ENCODE data around the gene CASP12.

DNA sequence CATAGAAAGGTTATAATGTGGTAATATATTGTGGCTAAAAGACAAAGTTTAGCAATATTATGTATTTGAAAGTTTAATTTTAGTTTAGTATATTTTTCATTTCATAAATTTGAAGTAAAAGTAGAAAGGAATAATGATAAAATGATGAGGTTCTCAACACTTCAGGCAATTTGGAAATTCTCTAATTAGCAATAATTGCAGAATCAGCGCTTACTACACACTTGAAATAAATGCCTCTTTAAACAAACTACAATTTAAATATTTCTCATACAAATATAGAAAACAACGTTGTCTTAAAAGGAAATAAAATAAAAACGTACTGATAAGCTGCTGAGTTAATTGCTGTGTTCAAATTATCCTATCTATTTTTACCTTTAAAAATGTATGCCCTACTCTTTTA, 25.9 kb downstream of the CASP12 start:
- no peak for TF ChIP-seq CEBPB (IDR thresholded peaks at IDR 0.05)
- TF ChIP-seq USF2 (IDR thresholded peaks at IDR 0.05) = no peak
- no peak for TF ChIP-seq KDM1A (IDR thresholded peaks at IDR 0.05; ENCODE audit: low read depth)
- TF ChIP-seq, protein P1, sequence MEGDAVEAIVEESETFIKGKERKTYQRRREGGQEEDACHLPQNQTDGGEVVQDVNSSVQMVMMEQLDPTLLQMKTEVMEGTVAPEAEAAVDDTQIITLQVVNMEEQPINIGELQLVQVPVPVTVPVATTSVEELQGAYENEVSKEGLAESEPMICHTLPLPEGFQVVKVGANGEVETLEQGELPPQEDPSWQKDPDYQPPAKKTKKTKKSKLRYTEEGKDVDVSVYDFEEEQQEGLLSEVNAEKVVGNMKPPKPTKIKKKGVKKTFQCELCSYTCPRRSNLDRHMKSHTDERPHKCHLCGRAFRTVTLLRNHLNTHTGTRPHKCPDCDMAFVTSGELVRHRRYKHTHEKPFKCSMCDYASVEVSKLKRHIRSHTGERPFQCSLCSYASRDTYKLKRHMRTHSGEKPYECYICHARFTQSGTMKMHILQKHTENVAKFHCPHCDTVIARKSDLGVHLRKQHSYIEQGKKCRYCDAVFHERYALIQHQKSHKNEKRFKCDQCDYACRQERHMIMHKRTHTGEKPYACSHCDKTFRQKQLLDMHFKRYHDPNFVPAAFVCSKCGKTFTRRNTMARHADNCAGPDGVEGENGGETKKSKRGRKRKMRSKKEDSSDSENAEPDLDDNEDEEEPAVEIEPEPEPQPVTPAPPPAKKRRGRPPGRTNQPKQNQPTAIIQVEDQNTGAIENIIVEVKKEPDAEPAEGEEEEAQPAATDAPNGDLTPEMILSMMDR (IDR thresholded peaks at IDR 0.05) = no peak
